ENCODE data around the gene MAPK9.

The MAPK9 gene

GRCh38 chr5:180291234-180291940 is 496 bp downstream of the MAPK9 start:
- no peak for DNase-seq

GRCh38 chr5:180290568-180291233 is 1.2 kb downstream of the MAPK9 start:
- no peak for DNase-seq

GRCh38 chr5:180289966-180290365 is 1.9 kb downstream of the MAPK9 start:
- DNase-seq = no peak

GRCh38 chr5:180289433-180289832 is 2.5 kb downstream of the MAPK9 start:
- DNase-seq = no peak

- DNase-seq = no peak
These were observed 4.0 kb downstream of the MAPK9 start for GRCh38 chr5:180287868-180288267.

- no peak for DNase-seq
These were observed 4.5 kb downstream of the MAPK9 start for GRCh38 chr5:180287404-180287803.

GRCh38 chr5:180284149-180284548 is 7.7 kb downstream of the MAPK9 start:
- no peak for DNase-seq

GRCh38 chr5:180283026-180283615 is 8.8 kb downstream of the MAPK9 start:
- no peak for DNase-seq

GRCh38 chr5:180282281-180282680 is 9.6 kb downstream of the MAPK9 start:
- DNase-seq = no peak

GRCh38 chr5:180281706-180282105 is 10.2 kb downstream of the MAPK9 start:
- DNase-seq = no peak

- no peak for DNase-seq
These were observed 17.2 kb downstream of the MAPK9 start for GRCh38 chr5:180274695-180275094.

GRCh38 chr5:180271221-180271620 is 20.7 kb downstream of the MAPK9 start:
- DNase-seq = no peak

- DNase-seq = no peak
These were observed 32.6 kb downstream of the MAPK9 start for GRCh38 chr5:180259260-180259611.

- no peak for DNase-seq
These were observed 38.7 kb downstream of the MAPK9 start for GRCh38 chr5:180253036-180253824.

- no peak for DNase-seq
These were observed 40.0 kb downstream of the MAPK9 start for GRCh38 chr5:180251887-180252286.

GRCh38 chr5:180251141-180251540 is 40.7 kb downstream of the MAPK9 start:
- DNase-seq = no peak

- no peak for DNase-seq
These were observed 41.6 kb downstream of the MAPK9 start for GRCh38 chr5:180250329-180250728.

- DNase-seq = no peak
These were observed 50.3 kb downstream of the MAPK9 start for GRCh38 chr5:180241600-180241999.

GRCh38 chr5:180238631-180239030 is 53.3 kb downstream of the MAPK9 start:
- no peak for DNase-seq

- DNase-seq = no peak
These were observed 56.0 kb downstream of the MAPK9 start for GRCh38 chr5:180235846-180236245.

GRCh38 chr5:180235077-180235476 is 56.8 kb downstream of the MAPK9 start:
- DNase-seq = no peak

- no peak for DNase-seq
These were observed 57.6 kb downstream of the MAPK9 start for GRCh38 chr5:180234271-180234670.

- no peak for DNase-seq
These were observed 58.2 kb downstream of the MAPK9 start for GRCh38 chr5:180233729-180234128.

- no peak for DNase-seq
These were observed 61.9 kb downstream of the MAPK9 start for GRCh38 chr5:180230017-180230416.

Measured in activated CD4-positive, alpha-beta T cell treated with anti-CD3 and anti-CD28 coated beads for 48 hours (primary cell).